ENCODE results near the gene BICC1. TPM values are rescaled to one million over a fixed set of nuclear protein-coding genes. Genes with fewer than 3 reads are reported as not detected.

BICC1 gene
- total and polyA plus RNA-seq, 2 of the 4 experiments (the other 2 are of a cell fraction): 5.7 to 42.5 TPM

- dilution Hi-C loops (cut with HindIII; ENCODE audit: low sequenced_read_pairs, unreplicated experiment): no loop called here
These were observed 33.6 kb upstream of the BICC1 start for GRCh38 chr10:58479045-58479444.

More at GRCh38 chr10:58479045-58479444, 33.6 kb upstream of the BICC1 start:
- Histone ChIP-seq H3K9ac (ENCODE audit: low read depth, low read length) (no peak overlapping the region), H3K4me2 (ENCODE audit: low read depth, low read length) (no peak overlapping the region), H2BK5ac (ENCODE audit: low read depth, low read length, poor library complexity, severe bottlenecking) (no peak overlapping the region), H4K20me1 (ENCODE audit: insufficient read depth, low read length) (no peaks in the 10 kb centered on the region), H2AFZ (replicated peaks; ENCODE audit: low read length, poor library complexity) (no peak overlapping the region), H3K14ac (replicated peaks; ENCODE audit: low read depth, low read length) (no peak overlapping the region), H3K27me3 (ENCODE audit: control insufficient read depth, insufficient read depth, low read length) (no peaks in the 10 kb centered on the region), H2AK5ac (ENCODE audit: low read depth, low read length) (no peak overlapping the region), H3K18ac (ENCODE audit: low read depth, low read length) (no peak overlapping the region), H3K27ac (ENCODE audit: insufficient read depth, low read length) (no peak overlapping the region), H3K4ac (ENCODE audit: low read depth, low read length) (no peak overlapping the region), H2BK15ac (ENCODE audit: low read depth, low read length) (no peak overlapping the region), H3K79me1 (ENCODE audit: low read depth in 1 of 2, low read length in 2 of 2) (no peaks in the 10 kb centered on the region), H3K23ac (ENCODE audit: low read depth, low read length) (no peak overlapping the region), H3K4me1 (ENCODE audit: control insufficient read depth, insufficient read depth, low read length) (peaks cover 13% of the 10 kb centered on the region), H3K4me3 (ENCODE audit: insufficient read depth, low read depth, low read length) (no peak overlapping the region), H3K9me1 (ENCODE audit: insufficient read depth, low read length) (peaks cover 9% of the 10 kb centered on the region; the same call in 1 of the 2 replicates), H2BK20ac (ENCODE audit: low read depth, low read length) (no peak overlapping the region), H4K91ac (ENCODE audit: insufficient read depth, low read depth, low read length) (no peak overlapping the region), H4K8ac (ENCODE audit: low read depth in 2 of 2, low read length in 2 of 2) (no peak overlapping the region), H2AK9ac (replicated peaks; ENCODE audit: low read depth, low read length, poor library complexity) (no peak overlapping the region), H3K56ac (ENCODE audit: extremely low read depth, insufficient read depth, low read length) (no peak overlapping the region), H3K36me3 (ENCODE audit: control insufficient read depth, insufficient read depth, low read length) (no peaks in the 10 kb centered on the region), H3K9me3 (ENCODE audit: control insufficient read depth, insufficient read depth, low read length) (no peaks in the 10 kb centered on the region), H2BK120ac (ENCODE audit: low read depth, low read length) (no peak overlapping the region), H4K5ac (ENCODE audit: low read depth, low read length) (no peak overlapping the region)
- CTCF ChIA-PET: no interaction called here
- WGBS, 2 experiments (ENCODE audit: extremely low coverage in 2 of 2, insufficient read length in 1 of 2): no CpG with 5 or more reads among the region's 2 CpGs
- in situ Hi-C loops (cut with MboI; ENCODE audit: low sequenced_read_pairs) (no loop called here), intact Hi-C loops (cut with micrococcal nuclease) (no loop called here)
- BruUV-seq (replicated peaks): no TSS peak
- POLR2A ChIA-PET (ENCODE audit: unreplicated experiment): no interaction called here
- TF ChIP-seq MAZ (IDR thresholded peaks at IDR 0.05; ENCODE audit: borderline replicate concordance, low read depth, low read length): no peak
- no peak for TF ChIP-seq USF2 (IDR thresholded peaks at IDR 0.05; ENCODE audit: low read depth, low read length)
- TF ChIP-seq MXI1 (IDR thresholded peaks at IDR 0.05; ENCODE audit: borderline replicate concordance, low read depth, low read length): no peak
- no peak for TF ChIP-seq SMC3 (IDR thresholded peaks at IDR 0.05; ENCODE audit: low read depth, low read length)
- no peak for TF ChIP-seq CEBPB (IDR thresholded peaks at IDR 0.05; ENCODE audit: low read depth, low read length)
- no peak for TF ChIP-seq RCOR1 (IDR thresholded peaks at IDR 0.05; ENCODE audit: insufficient replicate concordance, low read length)
- TF ChIP-seq MAFK (IDR thresholded peaks at IDR 0.05; ENCODE audit: low read depth, low read length): no peak
- no peak for TF ChIP-seq RAD21 (IDR thresholded peaks at IDR 0.05; ENCODE audit: low read length)
- no peak for TF ChIP-seq FOS (IDR thresholded peaks at IDR 0.05; ENCODE audit: low read depth, low read length)
- no peak for DNase-seq
- no peak for ATAC-seq (ENCODE audit: low read depth)

Measured in IMR-90 (cell line).